ENCODE data around the gene GPX5.
"Not testable (repeated sequence)": the region's sequence is repeated elsewhere in the genome, so short reads cannot be mapped to it uniquely, and the experiment has no call there.

The GPX5 gene, protein sequence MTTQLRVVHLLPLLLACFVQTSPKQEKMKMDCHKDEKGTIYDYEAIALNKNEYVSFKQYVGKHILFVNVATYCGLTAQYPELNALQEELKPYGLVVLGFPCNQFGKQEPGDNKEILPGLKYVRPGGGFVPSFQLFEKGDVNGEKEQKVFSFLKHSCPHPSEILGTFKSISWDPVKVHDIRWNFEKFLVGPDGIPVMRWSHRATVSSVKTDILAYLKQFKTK

DNA sequence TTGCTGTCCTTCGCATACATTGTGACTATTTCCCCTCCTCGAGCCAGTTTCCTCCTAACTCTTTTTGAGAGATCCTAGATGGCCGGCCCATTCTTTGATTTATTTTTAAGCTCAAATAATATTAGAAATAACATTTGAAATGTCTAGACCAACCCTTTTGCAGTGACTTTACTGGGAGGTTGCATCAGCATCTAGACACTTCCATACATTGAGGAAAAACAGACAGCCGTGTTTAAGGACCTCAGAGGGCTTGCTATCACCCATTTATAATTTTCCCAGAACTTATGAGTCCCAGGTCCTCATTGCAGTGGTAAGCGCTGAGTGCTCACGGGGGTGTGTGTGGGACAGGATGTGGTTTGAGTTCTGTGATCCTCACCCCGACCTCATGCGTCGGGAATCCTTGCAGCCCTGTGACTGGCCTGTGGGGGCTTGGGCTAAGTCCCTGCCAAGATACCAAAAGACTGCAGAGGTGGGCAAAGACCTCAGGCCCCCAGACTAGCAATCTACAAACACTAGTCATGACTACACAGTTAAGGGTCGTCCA is at the start of gene GPX5:
Gene GPX5, plus strand, starts transcription at position 386 of the 544 bp plus-strand sequence. Its CDS starts 133 bp downstream, at position 519.
- no peak for DNase-seq

DNA sequence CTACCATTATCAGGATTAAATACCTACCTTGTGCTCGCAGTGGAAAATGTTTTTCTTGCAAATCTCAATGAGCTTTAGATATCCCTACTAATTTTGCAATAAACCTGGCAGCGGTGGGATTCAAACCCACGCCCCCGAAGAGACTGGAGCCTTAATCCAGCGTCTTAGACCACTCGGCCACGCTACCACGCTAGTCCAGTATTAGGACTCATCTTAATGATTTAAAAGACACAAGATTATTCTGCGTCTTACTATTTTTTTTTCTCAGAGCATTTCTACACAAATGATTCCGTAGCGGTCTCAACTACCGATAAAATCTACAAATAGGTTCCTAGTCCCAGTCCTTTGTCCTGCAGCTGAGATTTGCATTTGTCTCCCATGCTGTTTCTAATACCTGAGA is 47.2 kb upstream of the GPX5 start:
- DNase-seq, result no peak

DNA sequence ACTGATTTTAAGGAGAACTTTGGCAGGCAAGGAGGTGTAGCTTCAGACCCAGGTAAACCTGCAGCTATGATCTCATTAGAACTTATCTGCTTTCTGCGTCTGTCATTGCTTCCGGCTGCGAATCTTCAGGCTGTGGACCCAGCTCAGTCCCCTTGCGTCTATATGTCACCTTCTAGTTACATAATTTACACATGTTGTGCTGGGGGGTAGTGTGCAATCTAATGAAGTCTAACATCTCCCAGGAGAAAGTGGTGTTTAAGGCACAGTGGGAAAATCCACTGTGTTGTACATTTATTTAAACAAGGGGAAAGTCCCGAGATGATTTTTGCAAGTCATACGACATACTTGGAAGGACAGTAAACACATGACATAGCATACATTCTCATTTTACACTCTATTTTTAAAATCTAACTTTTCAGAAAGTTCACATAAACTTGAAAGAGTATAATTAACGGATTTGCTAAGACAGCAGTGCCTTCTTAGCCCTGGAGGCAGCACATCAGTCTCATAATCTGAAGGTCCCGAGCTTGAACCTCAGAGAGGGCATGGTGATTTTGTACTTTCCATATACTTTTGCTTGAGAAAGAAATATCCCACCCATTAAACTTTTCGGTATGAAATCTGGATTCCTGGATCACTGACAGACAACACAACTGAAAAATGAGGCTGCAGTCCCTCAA is 45.3 kb upstream of the GPX5 start:
- DNase-seq, result no peak

DNA sequence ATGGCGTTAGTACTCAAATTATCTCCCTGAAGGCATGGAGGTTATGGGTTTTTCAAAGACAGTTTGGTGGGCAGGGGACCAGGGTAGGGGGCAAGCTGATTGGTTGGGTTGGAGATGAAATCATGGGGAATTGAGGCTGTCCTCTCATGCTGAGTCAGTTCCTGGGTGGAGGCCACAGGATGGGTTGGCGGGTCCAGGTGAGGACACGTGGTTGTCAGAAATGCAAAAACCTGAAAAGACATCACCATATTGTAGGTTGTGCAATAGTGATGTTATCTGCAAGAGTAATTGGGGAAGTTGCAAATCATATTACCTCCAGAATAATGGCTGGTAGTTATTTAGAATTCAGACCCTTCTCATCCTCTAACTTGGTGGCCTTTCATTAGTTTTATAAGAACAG is 40.2 kb upstream of the GPX5 start:
- DNase-seq, result no peak

DNA sequence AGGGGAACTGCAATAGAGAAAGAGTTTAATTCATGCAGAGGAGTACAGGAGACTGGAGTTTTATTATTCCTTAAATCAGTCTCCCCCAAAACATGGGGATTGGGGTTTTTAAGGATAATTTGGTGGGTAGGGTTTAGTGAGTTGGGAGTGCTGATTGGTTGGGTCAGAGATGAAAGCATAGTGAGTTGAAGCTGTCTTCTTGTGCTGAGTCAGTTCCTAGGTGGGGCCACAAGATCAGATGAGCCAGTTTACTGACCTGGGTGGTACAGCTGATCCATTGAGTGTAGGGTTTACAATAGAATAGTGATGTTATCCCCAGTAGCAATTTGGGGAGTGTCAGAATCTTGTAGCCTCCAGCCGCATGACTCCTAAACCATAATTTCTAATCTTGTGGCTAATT is 39.1 kb upstream of the GPX5 start:
- DNase-seq, result no peak

- DNase-seq, result no peak
Measured at GRCh38 chr6:28486988-28487742, 38.5 kb upstream of the GPX5 start.

- DNase-seq, result peak; percentile 24
Measured at GRCh38 chr6:28488916-28489365, 36.7 kb upstream of the GPX5 start.

DNA sequence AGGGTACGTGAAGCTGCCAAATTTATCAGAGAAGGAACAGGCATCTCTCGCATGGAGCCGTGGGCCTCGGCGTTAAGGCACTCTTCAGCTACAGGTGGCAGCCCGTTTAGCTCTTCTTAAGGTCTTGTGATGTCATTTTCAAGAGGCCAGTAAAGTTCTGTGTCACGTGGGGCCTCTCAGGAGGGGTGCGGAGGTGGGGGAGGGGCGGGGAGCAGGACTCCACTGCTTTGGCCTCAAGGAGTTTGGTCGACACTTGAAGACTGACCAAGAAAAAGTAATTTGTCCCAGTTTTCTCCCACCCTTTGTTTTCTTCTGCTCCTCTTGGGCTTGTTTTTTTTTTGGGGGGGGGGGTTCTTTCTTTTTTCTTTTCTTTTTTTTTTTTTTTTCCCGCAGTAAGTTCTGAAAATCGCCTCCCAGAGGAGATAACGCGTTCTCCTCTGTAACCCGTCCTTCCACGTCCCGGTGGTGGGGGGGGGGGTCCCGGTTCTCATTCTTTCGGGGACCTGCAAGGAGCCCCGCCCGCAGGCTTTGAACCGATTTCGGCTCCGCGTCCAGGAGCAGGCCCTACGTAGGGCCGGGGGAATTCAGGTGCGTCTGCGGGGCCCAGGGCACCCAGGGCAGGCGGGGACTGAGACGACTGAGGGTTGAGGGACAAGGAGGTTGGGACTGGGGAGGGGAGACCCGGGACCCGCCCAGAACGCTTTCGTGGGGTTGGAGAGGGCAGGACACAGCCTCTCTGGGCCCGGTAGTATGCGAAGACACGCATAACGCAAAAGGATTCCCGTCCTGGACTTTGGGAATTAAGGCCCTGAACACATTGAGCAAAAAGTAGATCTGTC is 36.1 kb upstream of the GPX5 start:
- DNase-seq, result no peak

GRCh38 chr6:28490205-28490890 is 35.3 kb upstream of the GPX5 start:
- no peak for DNase-seq

DNA sequence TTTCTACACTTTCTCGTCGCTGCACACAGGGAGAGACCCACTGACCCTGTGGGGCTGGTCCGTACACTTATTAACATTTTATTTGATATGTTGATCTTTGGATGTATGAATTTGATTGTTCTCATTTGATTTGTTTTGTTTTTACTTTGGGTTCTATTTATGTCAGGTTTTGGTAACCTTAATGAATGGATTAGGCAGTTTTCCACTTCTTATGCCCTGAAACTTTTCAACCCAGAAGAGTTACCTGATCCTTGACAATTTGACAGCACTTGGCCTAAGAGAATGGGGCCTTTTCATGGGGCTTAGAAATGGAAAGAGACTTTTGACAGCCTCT is 33.7 kb upstream of the GPX5 start:
- no peak for DNase-seq

GRCh38 chr6:28496099-28496779 is 29.4 kb upstream of the GPX5 start:
- no peak for DNase-seq

DNA sequence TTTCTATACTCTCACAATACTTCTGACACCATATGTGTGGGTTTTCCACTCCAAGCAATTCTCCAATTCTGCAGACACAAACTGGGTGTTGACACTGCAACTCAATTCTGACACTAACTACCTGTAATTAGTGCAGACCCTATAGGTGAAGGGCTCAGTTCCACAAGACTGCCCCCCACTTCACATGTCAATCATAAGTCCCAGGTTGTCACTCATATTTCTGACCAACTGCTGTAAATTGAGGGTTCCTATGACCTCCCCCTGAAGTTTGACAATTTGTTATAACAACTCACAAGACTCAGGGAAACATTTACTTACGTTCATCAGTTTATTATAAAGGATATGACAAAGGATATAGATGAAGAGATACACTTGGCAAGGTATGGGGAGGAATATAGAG is 28.4 kb upstream of the GPX5 start:
- DNase-seq, result no peak

DNA sequence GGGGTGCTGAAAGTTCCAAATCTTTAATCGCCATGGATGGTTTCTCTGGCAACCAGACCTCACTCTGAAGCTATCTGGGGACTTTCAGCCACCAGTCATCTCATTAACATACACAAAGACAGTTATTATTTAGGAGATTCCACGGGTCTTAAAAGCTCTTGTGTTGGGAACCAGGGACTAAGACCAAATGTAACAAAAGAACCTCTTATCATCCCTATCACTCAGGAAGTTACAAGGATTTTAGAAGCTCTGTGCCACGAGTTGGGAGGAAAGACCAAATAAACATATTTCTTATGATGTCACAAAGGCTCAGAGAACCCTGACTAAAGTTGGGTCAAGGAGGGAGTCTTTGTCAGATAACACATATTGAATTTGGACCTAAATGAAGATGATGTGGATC is 27.8 kb upstream of the GPX5 start:
- DNase-seq, result no peak

DNA sequence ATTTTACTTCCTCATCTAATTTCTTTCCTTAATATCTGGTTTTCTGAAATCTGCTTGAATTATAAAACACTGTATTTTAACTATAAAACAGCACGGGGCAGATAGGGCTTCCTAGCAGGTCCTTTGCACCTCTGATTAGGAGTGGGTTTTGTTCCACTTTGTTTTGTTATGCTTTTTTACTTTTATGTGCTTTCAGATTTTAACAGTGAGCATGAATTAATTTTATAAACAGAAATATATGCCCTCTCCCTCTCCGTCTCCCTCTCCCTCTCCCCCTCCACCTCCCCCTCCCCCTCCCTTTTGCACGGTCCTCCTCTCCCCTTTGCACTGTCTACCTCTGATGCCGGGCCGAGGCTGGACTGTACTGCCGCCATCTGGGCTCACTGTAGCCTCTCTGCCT is 24.4 kb upstream of the GPX5 start:
- DNase-seq, result no peak

- DNase-seq, result not testable (repeated sequence)
Measured at GRCh38 chr6:28502136-28502535, 23.5 kb upstream of the GPX5 start.

DNA sequence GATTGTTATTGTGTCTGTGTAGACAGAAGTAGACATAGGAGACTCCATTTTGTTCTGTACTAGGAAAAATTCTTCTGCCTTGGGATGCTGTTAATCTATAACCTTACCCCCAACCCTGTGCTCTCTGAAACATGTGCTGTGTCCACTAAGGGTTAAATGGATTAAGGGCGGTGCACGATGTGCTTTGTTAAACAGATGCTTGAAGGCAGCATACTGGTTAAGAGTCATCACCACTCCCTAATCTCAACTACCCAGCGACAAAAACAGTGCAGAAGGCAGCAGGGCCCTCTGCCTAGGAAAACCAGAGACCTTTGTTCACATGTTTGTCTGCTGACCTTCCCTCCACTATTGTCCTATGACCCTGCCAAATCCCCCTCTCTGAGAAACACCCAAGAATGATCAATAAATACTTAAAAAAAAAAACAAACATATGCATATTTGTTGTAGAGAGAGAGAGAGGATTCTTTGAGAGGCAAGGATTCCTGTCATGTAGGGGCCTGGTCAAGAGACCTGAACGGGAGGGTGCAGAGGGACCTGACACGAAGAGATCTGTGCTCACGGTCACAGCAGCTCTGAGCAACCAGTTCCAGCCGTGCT is 22.9 kb upstream of the GPX5 start:
- not testable (repeated sequence) for DNase-seq

DNA sequence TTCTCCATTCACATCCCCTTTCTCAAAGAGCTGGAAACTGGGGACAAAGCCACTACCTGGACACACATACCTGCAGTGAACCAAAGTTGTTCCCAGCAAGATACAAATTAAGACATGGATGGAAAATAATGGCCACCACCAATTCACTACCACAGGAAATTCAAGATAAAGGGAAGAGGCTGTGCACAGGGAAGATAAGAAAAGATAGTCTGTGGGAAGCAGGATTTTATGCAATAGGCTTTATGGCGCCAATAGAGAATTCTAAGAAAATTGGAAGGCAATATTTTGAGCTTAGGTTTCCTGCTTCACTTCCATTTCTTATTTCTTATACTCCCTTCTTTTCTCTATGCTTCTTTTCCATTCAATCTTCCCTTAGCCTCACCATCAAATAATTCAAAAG is 19.9 kb upstream of the GPX5 start:
- DNase-seq, result no peak

DNA sequence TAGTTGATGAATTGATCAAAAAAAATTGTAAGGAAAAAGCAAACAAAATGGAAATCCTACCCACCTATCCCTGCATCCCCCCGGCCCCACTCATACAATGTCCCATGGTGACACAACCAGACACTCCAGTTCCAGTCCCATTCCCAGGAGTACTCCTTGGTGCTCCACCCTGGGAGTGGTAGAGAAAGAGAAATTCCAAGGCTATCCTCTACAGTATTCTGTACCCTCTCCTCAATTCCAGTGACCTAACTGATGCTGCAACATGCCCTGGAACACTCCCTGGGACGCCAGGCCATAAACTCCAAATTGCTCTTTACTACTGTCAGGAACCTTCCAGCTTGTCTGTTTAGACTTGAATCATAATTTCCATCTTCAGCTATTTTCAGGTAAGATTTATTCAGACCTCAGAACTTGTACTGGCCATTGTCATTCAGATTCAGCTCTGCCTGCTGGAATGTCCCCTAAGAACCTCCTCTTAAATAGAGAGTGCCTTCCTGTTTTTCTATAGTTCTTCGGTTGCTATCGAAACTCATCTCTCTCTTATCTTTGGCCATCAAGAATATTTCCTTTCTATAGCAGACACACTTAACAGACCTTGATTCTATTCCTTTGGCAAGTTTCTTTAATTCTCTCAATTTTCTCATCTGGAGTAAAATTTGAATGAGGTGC is 18.7 kb upstream of the GPX5 start:
- DNase-seq, result no peak

GRCh38 chr6:28511628-28512300 is 13.9 kb upstream of the GPX5 start:
- no peak for DNase-seq

GRCh38 chr6:28512387-28512786 is 13.3 kb upstream of the GPX5 start:
- DNase-seq, result not testable (repeated sequence)

Data from suppressor macrophage treated with lipopolysaccharide for 4 hours (primary cell).